GM12891 (cell line): ENCODE results near the gene ZNF697.

Experiments used
- POLR2A ChIP-seq: IDR thresholded peaks from 2 replicates; pipeline ENCODE4 v1.6.1; 2011; ENCODE audit warnings: low read depth, low read length, control low read depth
- POU2F2 ChIP-seq: IDR thresholded peaks from 2 replicates; pipeline ENCODE4 v1.6.1; 2011; ENCODE audit warnings: low read depth, mild to moderate bottlenecking, control low read depth, low read length, moderate library complexity

- TF ChIP-seq POLR2A, result no peak
- TF ChIP-seq POU2F2, result no peak
Observed at GRCh38 chr1:119681560-119681959, 33.5 kb upstream of the ZNF697 start.
